Stimulated activated CD8-positive, alpha-beta memory T cell treated with anti-CD3 and anti-CD28 coated beads, Interleukin-12 subunit alpha, Interleukin-12 subunit beta, amount 100 ng/mL, for 24 hours (primary cell): ENCODE data around the gene CD300H.
"Not testable (repeated sequence)": the region's sequence is repeated elsewhere in the genome, so short reads cannot be mapped to it uniquely, and the experiment has no call there.

Experiments
- DNase-seq: peaks from one replicate; pipeline ENCODE4 v3.0.0-alpha.2; 2020; ENCODE audit errors: extremely low read depth

The CD300H gene

DNA sequence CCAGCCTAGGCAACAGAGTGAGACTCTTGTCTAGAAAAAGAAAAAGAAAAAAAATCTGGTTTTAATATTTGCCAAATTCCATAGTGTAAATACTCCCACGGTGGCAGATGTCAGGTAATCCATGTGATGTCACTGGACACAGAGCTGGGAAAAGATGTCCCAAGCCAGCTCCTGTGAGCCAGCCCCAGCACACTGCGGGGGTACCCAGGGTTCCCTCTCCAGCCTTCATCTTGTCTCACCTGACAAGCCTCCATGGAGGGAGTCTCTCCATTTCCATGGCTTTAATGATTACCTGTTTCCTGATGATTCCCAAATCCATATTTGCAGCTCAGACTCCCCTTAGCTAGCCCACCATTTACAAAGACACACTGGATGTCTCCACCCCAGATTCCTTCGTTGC lies 40.6 kb downstream of the CD300H start:
- DNase-seq: no peak

DNA sequence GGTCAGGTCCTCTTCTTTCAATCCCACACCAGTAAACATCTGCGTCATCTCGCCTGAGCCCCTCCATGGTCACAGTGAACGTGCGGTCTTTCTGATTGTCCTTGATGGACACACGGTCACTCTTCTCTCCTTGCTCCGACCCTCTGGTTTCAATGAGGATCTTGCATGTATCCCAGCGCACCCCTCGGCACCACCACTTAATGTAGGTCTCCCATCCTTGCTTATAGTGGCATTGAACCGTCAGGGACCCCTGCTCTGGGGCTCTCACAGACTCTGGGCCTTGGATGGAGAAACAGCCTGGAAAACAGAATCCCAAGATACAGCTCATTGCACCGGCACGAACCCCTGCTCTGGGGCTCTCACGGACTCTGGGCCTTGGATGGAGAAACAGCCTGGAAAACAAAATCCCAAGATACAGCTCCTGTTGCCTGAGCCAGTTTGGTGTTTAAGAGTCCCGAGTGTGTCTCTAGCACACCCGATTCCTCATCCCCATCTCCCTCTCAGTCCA lies 41.5 kb downstream of the CD300H start:
- DNase-seq: no peak

- DNase-seq: no peak
Measured at GRCh38 chr17:74525465-74525725, 41.9 kb downstream of the CD300H start.

GRCh38 chr17:74524653-74525464 lies 42.5 kb downstream of the CD300H start:
- DNase-seq: no peak

GRCh38 chr17:74523308-74523707 lies 44.0 kb downstream of the CD300H start:
- DNase-seq: no peak

DNA sequence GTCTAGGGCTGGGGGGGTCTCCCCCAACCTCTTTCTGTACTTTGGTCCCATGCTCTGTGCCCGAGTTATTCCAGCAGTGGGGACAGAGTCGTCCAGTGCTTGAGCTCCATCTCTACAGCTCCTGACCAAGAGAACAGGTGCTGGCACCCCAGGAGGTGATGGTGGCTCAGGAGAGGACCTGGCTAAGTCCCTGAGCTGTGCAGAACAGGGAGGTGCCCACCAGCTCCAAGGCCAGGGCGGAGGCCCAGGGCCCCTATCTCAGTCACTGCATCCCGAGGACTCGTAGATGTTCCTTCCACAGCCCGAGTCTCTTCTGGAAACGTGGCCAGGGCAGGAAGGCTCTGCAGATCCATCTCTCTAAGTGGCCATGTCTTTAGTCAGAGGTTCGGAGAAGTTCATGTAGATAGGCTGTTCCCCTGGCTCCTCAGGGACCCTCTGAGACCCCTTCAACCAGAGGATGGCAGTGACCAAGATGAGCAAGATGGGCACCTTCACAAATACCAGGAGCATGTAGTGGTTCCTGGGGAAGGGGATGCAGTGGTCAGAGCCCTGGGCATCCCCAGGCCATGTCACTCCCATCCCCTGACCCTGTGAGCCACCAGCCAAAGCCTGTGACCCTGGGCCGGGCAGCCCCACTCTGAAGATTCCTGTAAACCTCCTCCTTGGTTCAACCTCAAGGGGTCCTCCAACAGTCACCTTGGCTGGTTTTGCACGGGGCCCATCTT lies 44.8 kb downstream of the CD300H start:
- no peak for DNase-seq

- DNase-seq: no peak
Measured at GRCh38 chr17:74521701-74522201, 45.6 kb downstream of the CD300H start.

DNA sequence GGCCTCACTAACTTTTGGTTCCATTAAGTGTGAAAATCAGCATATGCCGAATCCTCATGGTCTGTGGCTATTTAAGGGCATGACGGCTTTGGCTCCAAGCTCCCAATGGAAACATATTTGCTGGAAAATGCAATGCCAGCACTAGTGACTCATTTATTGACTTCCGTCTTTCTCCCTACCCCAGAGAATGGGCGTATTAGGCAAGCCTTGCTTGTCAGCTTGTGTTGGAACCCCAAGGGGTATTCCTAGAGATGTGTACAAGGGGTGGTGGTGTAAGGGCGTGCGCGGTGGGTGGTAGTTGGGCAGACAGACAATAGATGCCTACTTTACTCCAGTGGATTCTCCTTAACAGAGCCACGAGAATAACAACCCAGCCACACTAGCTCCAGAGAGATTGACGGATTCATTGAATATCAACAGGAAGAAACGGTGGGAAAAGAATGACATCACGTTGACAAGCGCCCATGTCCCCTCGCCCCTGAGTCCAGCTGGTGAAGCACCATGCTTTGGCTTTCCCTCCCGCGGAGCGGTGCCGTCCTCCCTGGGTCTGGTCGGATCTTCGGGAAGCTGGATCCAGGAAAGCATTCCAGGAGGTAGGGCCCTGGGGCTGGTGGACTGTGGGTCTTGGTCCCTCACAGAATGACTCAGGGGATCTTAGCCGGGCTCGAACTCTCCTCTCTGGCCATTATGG lies 46.4 kb downstream of the CD300H start:
- no peak for DNase-seq

- DNase-seq: no peak
Measured at GRCh38 chr17:74520016-74520434, 47.3 kb downstream of the CD300H start.

- DNase-seq: not testable (repeated sequence)
Measured at GRCh38 chr17:74518413-74518981, 48.8 kb downstream of the CD300H start.

GRCh38 chr17:74516561-74517328 lies 50.6 kb downstream of the CD300H start:
- no peak for DNase-seq

- DNase-seq: no peak
Measured at GRCh38 chr17:74515941-74516340, 51.4 kb downstream of the CD300H start.

DNA sequence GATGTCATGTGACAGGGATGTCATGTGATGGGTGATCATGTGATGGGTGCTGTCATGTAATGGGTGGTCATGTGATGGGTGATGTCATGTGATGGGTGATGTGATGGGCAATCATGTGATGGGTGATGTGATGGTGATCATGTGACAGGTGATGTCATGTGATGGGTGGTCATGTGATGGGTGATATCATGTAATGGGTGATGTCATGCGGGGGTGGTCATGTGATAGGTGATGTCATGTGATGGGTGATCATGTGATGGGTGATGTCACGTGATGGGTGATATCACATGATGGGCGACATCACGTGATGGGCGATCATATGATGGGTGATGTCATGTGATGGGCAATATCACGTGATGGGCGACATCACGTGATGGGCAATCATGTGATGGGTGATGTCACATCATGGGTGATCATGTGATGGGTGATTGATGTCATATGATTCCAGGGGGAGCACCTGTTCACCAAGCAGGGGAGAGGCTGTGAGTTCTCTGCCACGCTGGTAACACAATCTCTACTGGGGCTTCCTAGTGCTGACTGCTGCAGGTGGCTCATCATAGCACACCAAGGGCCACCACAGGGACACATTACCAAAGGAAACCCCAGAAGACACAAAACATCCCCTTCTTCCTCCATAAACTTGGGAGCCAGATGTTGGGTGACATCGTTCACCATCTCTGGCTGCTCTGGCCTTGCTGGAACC lies 52.5 kb downstream of the CD300H start:
- DNase-seq: no peak

- DNase-seq: no peak
Measured at GRCh38 chr17:74513987-74514631, 53.2 kb downstream of the CD300H start.

DNA sequence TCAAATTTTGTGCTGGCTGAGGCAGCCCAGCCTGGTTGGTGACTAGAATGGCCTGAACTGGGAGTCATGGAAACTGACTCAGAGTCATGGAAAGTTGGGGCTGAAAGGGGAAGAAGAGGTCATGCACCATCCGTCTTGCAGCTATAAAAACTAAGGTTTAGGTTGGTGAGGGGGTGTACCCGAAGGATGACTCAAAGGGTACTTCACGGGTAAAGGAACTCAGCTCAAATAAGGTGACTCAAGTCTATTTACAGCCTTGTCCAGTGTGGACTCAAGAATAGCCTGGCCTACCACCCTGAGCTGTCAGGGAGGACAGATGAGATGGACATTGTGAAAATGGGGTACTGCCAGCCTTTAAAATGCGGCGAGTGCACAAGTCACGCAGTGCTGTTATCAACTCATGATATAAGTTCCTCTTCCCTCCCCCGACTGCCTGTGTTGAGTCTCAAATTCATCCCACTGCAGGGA lies 54.7 kb downstream of the CD300H start:
- DNase-seq: no peak

GRCh38 chr17:74512036-74512435 lies 55.3 kb downstream of the CD300H start:
- no peak for DNase-seq
